Mesothelial cell of epicardium (in vitro differentiated cells): ENCODE measurements around the gene ZNF345. TPM values are rescaled to one million over a fixed set of nuclear protein-coding genes. Genes with fewer than 3 reads are reported as not detected.

ENCODE experiments used
- DNase-seq, 2 experiments: peaks; one replicate each; pipeline ENCODE4 v3.0.0; 2021; ENCODE audit warnings: low spot score in 2 of 2; ENCODE audit not compliant: unreplicated experiment in 2 of 2
- H3K27ac Mint-ChIP-seq: 2 replicates; pipeline ENCODE4 v1.8.0; 2021; ENCODE audit warnings: mixed read lengths
- H3K27me3 Mint-ChIP-seq: 2 replicates; pipeline ENCODE4 v1.8.0; 2021; ENCODE audit warnings: low read depth, mixed read lengths
- H3K36me3 Mint-ChIP-seq: 2 replicates; pipeline ENCODE4 v1.8.0; 2021; ENCODE audit warnings: mixed read lengths
- H3K4me1 Mint-ChIP-seq: 2 replicates; pipeline ENCODE4 v1.8.0; 2021; ENCODE audit warnings: mixed read lengths
- H3K4me3 Mint-ChIP-seq: 2 replicates; pipeline ENCODE4 v1.8.0; 2021; ENCODE audit warnings: mild to moderate bottlenecking, moderate library complexity, mixed read lengths
- H3K9me3 Mint-ChIP-seq: 2 replicates; pipeline ENCODE4 v1.8.0; 2021; ENCODE audit warnings: mixed read lengths
- CTCF ChIP-seq: fragments of 200-600 bp; sonication (generic); IDR thresholded peaks from one replicate; pipeline ENCODE4 v1.5.0; 2021; ENCODE audit warnings: antibody characterized with exemption; ENCODE audit not compliant: unreplicated experiment
- total RNA-seq: library from RNA; stranded (reverse); gene quantifications from 3 replicates; pipeline ENCODE4 v1.2.1, GENCODE V29; 2021

Gene ZNF345
- total RNA-seq, 1 donor from 2014 or later, result 15.8 TPM

- H3K4me1 Mint-ChIP-seq, result peaks cover 3% of the 10 kb centered on the region
- H3K36me3 Mint-ChIP-seq, result peaks cover 46% of the 10 kb centered on the region
- TF ChIP-seq CTCF, result no peak
- no peaks in the 10 kb centered on the region for H3K27me3 Mint-ChIP-seq
- no peak overlapping the region for H3K27ac Mint-ChIP-seq
- peak; percentile 77 to 80 for DNase-seq
- H3K9me3 Mint-ChIP-seq, result peaks cover 22% of the 10 kb centered on the region
- no peak overlapping the region for H3K4me3 Mint-ChIP-seq
Measured at GRCh38 chr19:36849701-36850558, 746 bp upstream of the ZNF345 start.

- TF ChIP-seq CTCF, result no peak
- Mint-ChIP-seq H3K27me3 (no peaks in the 10 kb centered on the region), H3K9me3 (peaks cover 27% of the 10 kb centered on the region), H3K4me1 (peaks cover 3% of the 10 kb centered on the region), H3K4me3 (no peak overlapping the region), H3K36me3 (peaks cover 43% of the 10 kb centered on the region), H3K27ac (no peak overlapping the region)
- DNase-seq, result no peak
Measured at GRCh38 chr19:36851898-36852297, 1.2 kb downstream of the ZNF345 start.

- no peak overlapping the region for H3K4me3 Mint-ChIP-seq
- no peaks in the 10 kb centered on the region for H3K4me1 Mint-ChIP-seq
Measured at GRCh38 chr19:36876993-36877938, 26.6 kb downstream of the ZNF345 start.

GRCh38 chr19:36891768-36892357 lies 41.2 kb downstream of the ZNF345 start:
- Mint-ChIP-seq H3K27ac (no peak overlapping the region), H3K27me3 (no peaks in the 10 kb centered on the region), H3K9me3 (peaks cover 67% of the 10 kb centered on the region), H3K4me1 (no peaks in the 10 kb centered on the region), H3K36me3 (peaks cover 77% of the 10 kb centered on the region), H3K4me3 (no peak overlapping the region)
- no peak for TF ChIP-seq CTCF
- no peak for DNase-seq

More at GRCh38 chr19:36876993-36877938, 26.6 kb downstream of the ZNF345 start:
- DNase-seq, result no peak
- TF ChIP-seq CTCF, result no peak
- H3K36me3 Mint-ChIP-seq, result peaks cover 70% of the 10 kb centered on the region
- H3K27me3 Mint-ChIP-seq, result no peaks in the 10 kb centered on the region
- peaks cover 61% of the 10 kb centered on the region for H3K9me3 Mint-ChIP-seq
- H3K27ac Mint-ChIP-seq, result no peak overlapping the region

GRCh38 chr19:36894849-36895383 lies 44.2 kb downstream of the ZNF345 start:
- no peak overlapping the region for H3K27ac Mint-ChIP-seq

More at GRCh38 chr19:36894849-36895383, 44.2 kb downstream of the ZNF345 start:
- Mint-ChIP-seq H3K9me3 (peaks cover 77% of the 10 kb centered on the region), H3K27me3 (no peaks in the 10 kb centered on the region), H3K4me1 (no peaks in the 10 kb centered on the region), H3K4me3 (no peak overlapping the region), H3K36me3 (peaks cover 85% of the 10 kb centered on the region)
- no peak for DNase-seq
- TF ChIP-seq CTCF, result no peak
